HEK293T (cell line): Measurements from ENCODE around the gene WAPL.

ENCODE experiments used
- FOXA1 ChIP-seq: fragments of 450-650 bp; IDR thresholded peaks from 2 replicates; pipeline ENCODE4 v1.6.1; 2016; ENCODE audit warnings: mild to moderate bottlenecking
- FOXM1 ChIP-seq: fragments of 450-650 bp; IDR thresholded peaks from 2 replicates; pipeline ENCODE4 v1.6.1; 2017; ENCODE audit warnings: mild to moderate bottlenecking, borderline replicate concordance
- SP1 ChIP-seq: fragments of 450-650 bp; IDR thresholded peaks from 2 replicates; pipeline ENCODE4 v1.6.1; 2017

GRCh38 chr10:86511027-86511865 lies 10.3 kb downstream of the WAPL start:
- no peak for TF ChIP-seq FOXA1
- no peak for TF ChIP-seq SP1
- TF ChIP-seq FOXM1: no peak
